Measurements from ENCODE around the gene PNPLA1.

DNA sequence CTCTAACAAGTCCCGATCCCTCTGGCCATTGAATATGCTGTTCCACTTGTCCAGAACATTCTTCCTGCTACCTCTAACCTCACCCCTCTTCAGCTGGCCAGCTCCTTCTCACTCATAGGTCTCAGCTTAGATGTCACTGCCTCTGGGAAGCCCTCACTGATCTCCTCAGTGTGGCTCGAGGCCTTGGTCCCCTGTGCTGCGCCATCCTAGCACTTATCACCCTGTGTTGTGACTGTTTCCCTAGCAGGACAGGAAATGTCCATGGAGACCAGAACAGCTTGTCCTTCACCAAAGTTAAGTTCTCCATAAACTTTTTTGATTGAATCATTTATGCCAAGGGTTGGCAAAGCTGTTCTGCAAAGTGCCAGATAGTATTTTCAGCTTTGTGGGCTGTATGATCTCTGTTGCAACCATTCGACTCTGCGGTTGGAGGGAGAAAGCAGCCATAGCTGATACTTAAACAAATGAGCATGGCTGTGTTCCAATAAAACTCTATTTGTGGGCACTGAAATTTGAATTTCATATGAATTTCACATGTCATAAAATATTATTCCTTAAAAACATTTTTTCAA lies 73.3 kb downstream of the PNPLA1 start:
- TF ChIP-seq, protein P1, sequence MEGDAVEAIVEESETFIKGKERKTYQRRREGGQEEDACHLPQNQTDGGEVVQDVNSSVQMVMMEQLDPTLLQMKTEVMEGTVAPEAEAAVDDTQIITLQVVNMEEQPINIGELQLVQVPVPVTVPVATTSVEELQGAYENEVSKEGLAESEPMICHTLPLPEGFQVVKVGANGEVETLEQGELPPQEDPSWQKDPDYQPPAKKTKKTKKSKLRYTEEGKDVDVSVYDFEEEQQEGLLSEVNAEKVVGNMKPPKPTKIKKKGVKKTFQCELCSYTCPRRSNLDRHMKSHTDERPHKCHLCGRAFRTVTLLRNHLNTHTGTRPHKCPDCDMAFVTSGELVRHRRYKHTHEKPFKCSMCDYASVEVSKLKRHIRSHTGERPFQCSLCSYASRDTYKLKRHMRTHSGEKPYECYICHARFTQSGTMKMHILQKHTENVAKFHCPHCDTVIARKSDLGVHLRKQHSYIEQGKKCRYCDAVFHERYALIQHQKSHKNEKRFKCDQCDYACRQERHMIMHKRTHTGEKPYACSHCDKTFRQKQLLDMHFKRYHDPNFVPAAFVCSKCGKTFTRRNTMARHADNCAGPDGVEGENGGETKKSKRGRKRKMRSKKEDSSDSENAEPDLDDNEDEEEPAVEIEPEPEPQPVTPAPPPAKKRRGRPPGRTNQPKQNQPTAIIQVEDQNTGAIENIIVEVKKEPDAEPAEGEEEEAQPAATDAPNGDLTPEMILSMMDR (IDR thresholded peaks at IDR 0.05) = no peak
- no peak for TF ChIP-seq POLR2A (IDR thresholded peaks at IDR 0.05)

Data from esophagus squamous epithelium (tissue), 4 donors.